ENCODE measurements around the gene WDR76.

DNA sequence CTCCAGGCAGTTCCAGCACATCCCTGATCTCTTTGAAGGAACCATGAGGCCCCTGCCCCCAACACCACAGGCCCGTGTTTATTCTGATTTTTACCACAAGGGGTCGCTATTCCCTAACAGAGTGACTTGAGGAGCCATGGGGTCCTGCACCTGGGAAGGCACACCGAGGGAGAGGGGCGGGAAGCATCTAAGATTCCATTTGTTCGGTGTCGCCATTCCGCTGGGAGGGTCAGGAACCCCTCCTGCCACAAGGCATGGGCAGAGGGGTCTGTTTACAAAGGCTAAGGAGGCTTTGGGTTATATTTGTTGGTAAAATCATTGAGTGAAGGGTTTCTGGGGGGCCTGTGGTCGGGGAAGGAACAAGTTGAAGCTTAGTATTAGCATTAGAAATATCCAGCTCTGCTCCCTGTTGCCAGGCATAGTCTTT, 77.1 kb downstream of the WDR76 start:
- TF ChIP-seq CTCF (IDR thresholded peaks at IDR 0.05; ENCODE audit: insufficient read depth, low read length, poor library complexity, severe bottlenecking) (peak; percentile 85), EZH2phosphoT487 (conservative IDR thresholded peaks at IDR 0.05; ENCODE audit: low read length) (no peak)
